ENCODE data around the gene HBA2. TPM values are rescaled to one million over a fixed set of nuclear protein-coding genes. Genes with fewer than 3 reads are reported as not detected.

HBA2 gene
- total and polyA plus RNA-seq, 9 of the 15 experiments (the other 6 are each of a cell fraction or from before 2014, with no cell fraction given): 40.4 to 853 (median 286) TPM

- TF ChIP-seq TOE1 (IDR thresholded peaks at IDR 0.05; ENCODE audit: borderline replicate concordance) (no peak), TOE1 (CRISPR knock-in tag; IDR thresholded peaks at IDR 0.05; ENCODE audit: borderline replicate concordance, low read depth) (no peak), TEAD4 (IDR thresholded peaks at IDR 0.05; ENCODE audit: low read length) (peak; percentile 95), TEAD4 (CRISPR knock-in tag; IDR thresholded peaks at IDR 0.05; ENCODE audit: borderline replicate concordance) (no peak), CSDE1 (IDR thresholded peaks at IDR 0.05) (no peak), CREBBP (IDR thresholded peaks at IDR 0.05; ENCODE audit: low read depth, low read length) (no peak), GABPB2 (CRISPR knock-in tag; conservative IDR thresholded peaks at IDR 0.05) (no peak), KHSRP (IDR thresholded peaks at IDR 0.05) (no peak), FOXP1 (CRISPR knock-in tag; IDR thresholded peaks at IDR 0.05) (no peak), MXD1 (CRISPR knock-in tag; IDR thresholded peaks at IDR 0.05; ENCODE audit: borderline replicate concordance, poor library complexity, severe bottlenecking) (no peak), PYGO2 (tag; IDR thresholded peaks at IDR 0.05) (no peak), PKNOX1 (IDR thresholded peaks at IDR 0.05) (no peak), NR2F6 (CRISPR knock-in tag; IDR thresholded peaks at IDR 0.05) (no peak), MLX (CRISPR knock-in tag; conservative IDR thresholded peaks at IDR 0.05) (no peak), CTBP1 (IDR thresholded peaks at IDR 0.05; ENCODE audit: borderline replicate concordance) (peak; percentile 45; the same call in 1 of the 2 replicates), ZNF584 (CRISPR knock-in tag; IDR thresholded peaks at IDR 0.05; ENCODE audit: low read depth) (no peak), ZFP36 (IDR thresholded peaks at IDR 0.05; ENCODE audit: low read depth, low read length, partially characterized antibody) (no peak), TAF1 (IDR thresholded peaks at IDR 0.05; ENCODE audit: control insufficient read depth, extremely low read depth, insufficient read depth, low read length, severe bottlenecking) (peak; percentile 20), STAG1 (CRISPR knock-in tag; IDR thresholded peaks at IDR 0.05; ENCODE audit: borderline replicate concordance) (no peak), PCBP2 (IDR thresholded peaks at IDR 0.05; ENCODE audit: low read depth, low read length, poor library complexity, severe bottlenecking) (no peak), TAL1 (IDR thresholded peaks at IDR 0.05) (peak; percentile 95), KLF13 (tag; IDR thresholded peaks at IDR 0.05; ENCODE audit: borderline replicate concordance, low read depth) (no peak), CBX5 (IDR thresholded peaks at IDR 0.05; ENCODE audit: borderline replicate concordance, low read depth) (no peak), NRF1 (conservative IDR thresholded peaks at IDR 0.05 in 1 of 2, IDR thresholded peaks at IDR 0.05 in 1 of 2) (0 out of 4 replicates have a peak, but pooled peaks of 1 of the 2 experiments have one; percentile 5), IRF1 (CRISPR knock-in tag; IDR thresholded peaks at IDR 0.05; ENCODE audit: borderline replicate concordance) (no peak), ARID3A (IDR thresholded peaks at IDR 0.05; ENCODE audit: borderline replicate concordance, low read depth, low read length) (no peak)
Measured at GRCh38 chr16:143047-143446, 29.6 kb upstream of the HBA2 start (continued).
